SKM-1 (cell line): ENCODE results near the gene ZFP36L1.

Experiments used
- DNase-seq: peaks from one replicate; lab custom pipeline; 2025; ENCODE audit not compliant: unreplicated experiment; lab: John Stamatoyannopoulos, UW

Gene ZFP36L1

DNA sequence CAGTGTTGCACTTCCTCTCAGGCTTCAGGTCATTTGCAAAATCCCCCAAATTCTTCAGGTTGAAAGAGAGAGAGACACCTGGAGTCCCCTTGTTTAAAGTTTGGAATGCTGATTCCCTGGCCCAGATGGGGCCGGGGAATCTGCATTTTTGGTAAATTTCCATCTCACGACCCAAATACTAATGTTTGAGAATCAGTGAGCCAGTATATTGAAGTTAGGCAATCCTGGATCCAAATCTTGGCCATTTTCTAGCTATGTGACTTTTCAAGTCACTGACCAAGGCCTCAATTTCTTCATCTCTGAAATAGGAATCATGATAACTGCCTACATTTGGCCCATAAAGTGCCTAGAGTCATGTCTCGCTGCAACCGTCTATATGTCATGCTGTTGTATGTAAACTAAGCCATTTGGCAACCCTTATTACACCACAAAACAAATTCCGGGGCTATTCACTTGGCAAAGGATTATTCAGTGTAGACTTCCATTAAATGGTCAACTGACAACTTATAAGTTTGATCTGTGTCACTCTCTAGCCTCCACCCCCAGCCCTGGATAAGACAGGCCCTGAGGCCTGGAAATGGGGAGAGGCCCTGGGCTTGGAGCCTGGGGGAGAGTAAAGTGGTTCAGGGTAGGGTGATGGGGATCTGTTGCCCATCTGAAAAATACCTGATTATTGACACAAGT is 3.7 kb upstream of the ZFP36L1 start:
- DNase-seq, result no peak

DNA sequence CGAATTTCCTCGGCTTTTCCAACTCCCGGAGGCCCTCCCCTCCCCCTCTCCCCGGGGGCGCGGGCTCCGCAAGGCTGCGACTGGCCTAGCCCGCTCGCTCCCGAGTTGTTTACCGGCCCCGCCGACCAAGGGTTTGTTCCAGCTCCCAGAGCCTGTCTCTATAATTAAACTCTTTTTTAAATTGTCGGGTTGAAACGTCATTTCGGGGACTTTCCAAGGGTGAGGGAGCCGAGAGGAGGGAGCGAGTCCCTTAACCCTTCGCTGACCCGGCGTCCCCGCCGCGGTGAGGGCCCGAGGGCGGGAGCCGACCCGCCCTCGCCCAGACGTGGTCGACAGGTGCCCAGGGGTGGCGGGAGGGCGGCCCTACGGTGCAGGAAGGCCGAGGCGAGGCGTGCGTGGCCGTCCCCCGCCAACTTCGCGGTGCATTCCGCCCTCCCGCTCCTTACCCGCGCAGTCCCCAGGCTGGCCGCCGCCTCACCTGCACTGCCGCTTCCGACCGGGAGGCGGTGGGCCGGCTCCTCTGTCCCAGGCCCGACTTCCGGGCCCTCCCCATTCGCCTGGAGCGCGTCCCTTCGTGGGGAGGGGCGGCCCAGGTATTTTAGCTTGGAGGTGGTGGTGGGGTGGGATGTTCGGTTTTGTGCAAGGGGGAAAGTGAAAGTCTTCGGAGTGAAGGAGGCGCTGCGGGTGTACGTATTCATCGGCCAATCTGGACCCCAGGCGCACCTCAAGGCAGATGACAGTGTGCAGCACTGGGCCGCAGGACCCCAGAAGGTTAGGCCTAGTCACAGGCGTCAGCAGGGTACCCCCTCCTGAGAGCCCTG is 2.9 kb upstream of the ZFP36L1 start:
- no peak for DNase-seq

DNA sequence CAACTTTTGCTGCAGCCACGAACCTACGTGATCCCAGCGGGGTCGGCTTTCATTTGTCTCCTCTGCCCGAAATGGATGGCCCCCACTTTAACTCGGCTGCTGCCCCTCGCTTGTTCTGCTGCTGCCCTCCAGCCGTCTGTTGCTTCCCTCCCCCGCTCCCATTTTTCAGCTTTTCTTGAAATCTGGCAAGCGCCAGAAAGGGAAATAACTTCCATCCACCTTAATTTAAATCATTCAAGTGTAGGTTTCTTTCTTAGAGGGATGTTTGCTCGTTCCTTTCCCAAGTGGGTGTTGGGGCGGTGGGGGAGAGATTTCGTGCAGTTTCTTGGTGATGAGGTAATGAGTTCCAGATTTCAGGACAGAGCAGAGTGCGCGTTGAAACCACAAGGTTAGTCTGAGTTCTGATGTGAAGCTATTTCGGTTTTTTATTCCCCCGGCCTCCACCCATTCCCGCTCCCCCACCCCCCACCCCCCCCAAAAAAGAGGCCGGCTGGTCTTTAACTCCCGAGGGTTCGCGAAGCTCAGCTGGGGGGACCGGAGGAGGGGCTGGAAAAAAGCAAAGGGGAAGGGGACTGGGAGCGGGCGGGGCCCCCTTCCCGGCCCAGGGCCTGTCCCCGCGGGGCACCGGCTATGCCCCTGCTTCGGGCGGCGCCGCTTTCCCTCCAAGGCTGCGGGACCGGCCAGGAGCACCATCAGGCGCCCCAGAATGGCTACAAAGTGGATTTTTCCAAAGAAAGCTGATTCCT is 2.2 kb upstream of the ZFP36L1 start:
- no peak for DNase-seq

DNA sequence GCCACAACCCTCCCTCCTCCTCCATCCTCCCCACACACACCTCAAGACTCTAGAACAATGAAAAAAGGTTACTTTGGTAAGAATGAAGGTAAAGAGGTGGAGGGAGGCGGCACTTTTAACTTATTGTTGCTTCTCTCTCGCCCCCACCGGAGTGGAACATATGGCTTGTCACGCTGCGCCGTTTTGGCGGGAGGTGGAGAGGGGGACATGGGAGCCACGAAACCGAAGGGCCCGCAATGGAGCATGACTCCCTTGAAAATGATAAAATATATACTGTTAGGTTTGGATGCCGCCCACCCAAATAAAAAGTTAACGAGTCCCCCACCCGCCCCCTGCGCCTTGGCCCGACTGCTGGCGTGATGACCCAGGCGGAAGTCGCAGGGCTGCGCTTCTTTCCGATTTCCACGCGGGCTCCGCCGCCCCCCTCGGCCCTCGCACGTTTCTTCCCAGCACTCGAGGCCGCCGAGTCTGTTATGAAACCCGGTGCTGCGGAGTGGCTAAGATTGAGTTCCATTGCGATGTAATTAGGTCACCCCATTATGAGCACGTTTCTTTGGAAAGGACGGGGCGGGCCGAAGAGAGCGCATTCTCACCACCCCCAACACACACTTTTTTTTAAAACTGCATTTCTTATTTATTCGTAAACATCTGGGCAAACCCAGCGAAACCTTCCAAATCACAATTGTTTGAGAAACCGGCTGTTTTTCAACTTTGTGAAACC is 1.4 kb upstream of the ZFP36L1 start:
- no peak for DNase-seq

DNA sequence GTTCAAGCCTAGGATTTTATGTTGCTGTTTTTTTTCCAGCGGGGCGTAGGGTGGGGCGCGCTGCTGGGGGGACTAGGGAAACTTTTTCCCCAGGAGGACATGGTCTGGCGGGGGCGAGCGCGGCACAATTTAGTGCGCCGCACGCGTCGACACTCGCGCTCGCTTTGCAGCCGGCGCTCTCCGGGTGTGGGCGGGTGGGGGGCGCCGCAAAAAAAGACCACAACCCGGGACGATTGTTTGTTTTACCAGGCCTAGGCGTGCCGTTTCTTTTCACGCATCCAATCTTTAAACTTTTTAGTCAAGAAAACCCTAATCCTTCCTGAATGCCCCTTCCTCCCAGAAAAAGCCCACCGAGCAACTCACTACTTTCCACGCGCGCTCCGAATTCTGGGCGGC is 865 bp upstream of the ZFP36L1 start:
- no peak for DNase-seq

DNA sequence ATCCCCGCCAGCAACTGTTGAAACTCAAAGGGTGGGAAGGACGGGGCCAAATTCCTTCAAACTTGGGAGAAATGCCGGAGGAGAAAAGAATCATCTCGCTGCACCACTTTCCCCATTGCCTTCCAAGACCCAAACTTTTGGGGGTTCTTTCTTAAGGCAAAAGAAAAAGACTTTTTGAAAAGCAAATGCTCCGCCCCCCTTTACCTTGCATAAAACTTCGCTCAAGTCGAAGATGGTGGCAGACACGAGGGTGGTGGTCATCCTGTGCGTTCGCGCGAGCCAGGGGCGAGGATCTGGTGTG is 239 bp downstream of the ZFP36L1 start:
- DNase-seq, result no peak

DNA sequence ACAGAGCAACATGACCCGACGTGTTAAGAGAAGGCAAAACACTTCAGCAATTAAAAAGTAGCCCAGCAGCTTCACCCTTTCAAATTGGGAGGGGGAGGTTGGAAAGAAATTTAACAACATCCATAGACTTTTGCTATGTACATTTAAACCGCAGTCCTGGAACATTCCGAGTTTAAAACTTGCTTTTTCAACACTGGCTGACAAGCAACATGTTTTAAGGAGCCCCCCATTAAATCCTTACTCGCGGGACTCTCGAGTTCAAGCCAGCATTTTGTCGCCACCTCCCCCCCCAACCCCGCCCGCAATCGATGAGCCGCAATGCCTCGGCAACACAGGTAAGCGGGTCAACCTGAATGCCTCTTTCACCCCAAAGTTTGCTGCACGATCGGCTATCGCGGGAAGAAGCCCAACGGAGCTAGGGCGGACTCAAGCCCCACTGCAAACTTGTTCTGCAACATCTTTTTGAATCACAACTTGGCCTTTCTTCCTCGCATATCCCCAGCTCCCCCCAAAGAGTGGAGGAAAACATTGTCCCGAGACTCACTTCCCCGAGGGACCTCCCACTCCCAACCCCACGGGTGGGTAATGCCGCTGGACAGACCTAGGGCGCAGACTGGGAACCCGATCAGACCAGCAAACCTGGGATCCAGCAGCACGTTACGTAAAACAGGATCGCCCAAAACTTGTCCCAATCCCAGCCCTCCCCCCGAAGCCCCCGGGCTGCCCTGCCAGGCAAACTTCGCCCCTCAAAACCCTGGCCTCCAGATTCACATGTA is 777 bp downstream of the ZFP36L1 start:
- DNase-seq, result no peak

DNA sequence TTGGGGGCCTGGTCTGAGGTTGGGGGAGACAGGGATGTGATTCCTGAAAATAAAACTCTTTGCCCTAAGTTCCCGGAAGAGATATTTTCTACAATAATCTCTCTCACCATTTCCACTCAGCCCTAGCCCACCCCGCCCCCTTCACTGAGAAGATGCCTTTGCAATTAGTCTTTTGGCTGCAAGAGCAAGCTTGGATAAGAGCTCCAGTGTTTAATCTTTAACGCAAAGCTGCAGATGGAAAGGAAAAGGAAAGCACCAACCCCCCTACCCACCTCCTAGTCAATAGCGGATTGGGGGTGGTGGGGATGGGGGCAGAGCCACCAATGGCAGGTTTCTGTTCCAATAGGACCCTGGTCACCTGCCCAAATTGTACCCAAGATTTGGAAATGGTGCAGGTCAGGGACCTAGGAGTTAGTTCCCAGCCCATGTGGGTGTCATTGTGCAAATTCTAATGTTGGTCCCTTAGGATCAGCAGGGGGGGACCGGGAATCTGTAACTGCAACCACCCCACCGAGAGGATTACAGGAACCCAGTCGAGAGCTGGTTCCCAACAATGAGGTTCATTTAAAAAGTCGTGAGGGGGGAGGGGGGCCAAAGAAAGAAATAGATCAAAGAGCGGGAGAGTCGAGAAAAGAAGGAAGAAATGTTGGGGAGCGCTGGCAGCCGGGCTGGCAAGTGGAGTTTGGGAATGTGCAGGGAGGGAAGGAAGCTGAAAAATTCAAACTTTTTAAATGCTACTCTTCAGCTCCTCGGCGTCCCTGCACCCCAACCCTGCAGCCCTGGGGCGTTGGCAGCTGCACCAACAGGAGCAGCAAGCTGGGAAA is 1.6 kb downstream of the ZFP36L1 start:
- DNase-seq, result no peak

DNA sequence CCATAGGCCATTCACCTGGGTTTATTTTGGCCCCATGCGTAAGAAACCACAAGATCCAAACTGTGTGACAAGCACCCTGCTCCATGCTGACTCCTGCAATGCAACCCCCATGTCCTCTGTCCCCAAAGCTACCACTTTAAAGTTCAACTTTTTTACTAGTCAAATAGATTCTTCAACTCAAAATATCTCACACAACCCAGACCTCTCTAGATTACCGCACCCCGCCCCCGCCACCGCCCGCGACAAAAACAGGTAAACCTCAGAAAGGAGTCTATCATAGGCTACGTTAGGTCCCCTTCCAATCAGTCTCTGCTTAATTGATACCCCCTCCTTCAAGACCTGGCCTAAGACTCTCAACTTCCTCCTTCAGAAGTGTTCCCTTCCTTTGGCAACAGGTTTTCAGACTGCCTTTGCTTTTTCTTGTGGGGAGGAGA is 2.2 kb downstream of the ZFP36L1 start:
- DNase-seq, result no peak

DNA sequence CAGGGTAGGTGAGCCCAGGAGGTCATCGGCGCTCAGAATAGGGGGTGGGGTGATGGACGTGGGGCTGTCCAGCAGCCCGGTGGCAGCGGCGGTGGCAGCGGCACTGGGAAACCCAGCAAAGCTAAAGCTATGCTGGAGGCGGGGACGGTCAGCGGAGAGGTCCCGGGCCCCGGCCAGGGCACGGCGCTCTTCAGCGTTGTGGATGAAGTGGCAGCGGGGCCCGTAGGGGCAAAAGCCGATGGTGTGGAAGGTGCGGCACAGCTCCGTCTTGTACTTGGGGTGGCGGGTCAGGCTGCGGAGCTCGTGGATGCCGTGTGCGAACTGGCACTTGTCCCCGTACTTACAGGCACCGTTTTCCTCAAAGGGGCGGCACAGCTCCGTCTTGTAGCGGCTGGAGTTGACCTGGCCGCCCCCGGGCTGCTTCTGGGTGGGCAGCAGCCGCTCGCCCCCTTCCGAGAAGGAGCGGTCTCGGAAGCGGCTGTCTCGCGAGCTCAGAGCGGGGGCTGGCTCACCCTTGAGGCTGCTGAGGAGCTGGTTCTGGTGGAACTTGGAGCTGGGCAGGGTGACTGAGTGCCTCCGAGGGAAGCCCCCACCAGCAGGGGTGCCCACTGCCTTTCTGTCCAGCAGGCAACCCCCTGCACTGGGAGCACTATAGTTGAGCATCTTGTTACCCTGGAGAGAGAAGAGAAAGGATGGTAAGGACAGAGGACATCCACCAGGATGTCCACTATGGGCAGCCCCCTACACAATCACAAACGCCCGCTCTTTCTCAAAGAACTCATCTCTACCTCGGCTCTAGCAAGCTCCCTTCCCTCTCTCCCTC is 2.8 kb downstream of the ZFP36L1 start:
- DNase-seq, result no peak

DNA sequence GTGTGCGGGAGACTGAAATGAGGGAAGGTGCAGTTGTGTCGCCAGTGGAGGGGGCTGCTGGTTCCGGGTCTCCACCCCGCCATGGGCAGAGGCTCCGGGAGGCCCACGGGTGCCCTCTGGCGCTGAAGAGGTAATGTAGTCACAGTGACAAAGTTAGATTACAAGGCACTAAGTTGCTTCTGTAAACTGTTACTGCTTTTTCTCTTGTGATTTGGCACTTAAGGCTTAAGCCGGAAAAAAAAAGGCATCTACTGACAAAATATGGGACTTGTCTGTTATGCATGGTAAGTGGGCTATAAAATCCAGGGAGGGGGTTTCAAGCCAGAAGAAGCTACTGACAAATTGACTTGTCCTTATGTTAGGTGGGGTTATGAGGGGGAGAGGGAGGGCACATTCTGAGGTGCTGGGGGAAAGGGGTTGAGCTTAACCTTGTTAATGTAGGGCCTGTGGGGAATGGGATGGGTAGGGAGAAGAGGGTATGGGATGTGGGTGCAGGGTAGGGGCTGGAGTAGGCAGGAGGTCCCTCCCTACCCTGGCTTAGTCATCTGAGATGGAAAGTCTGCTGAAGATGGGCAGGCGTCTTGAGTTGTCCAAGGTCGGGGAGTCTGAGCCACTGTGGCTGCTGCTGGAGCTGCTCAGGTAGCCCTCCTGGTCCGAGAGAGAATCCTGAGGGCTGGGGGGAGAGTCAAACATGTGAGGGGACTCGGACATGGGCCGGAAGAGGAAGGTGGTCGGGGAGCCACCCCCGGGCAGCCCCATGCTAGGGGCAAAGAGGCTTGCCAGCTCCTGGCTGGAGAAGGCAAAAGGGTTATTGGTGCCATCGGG is 3.7 kb downstream of the ZFP36L1 start:
- DNase-seq, result peak; percentile 20

DNA sequence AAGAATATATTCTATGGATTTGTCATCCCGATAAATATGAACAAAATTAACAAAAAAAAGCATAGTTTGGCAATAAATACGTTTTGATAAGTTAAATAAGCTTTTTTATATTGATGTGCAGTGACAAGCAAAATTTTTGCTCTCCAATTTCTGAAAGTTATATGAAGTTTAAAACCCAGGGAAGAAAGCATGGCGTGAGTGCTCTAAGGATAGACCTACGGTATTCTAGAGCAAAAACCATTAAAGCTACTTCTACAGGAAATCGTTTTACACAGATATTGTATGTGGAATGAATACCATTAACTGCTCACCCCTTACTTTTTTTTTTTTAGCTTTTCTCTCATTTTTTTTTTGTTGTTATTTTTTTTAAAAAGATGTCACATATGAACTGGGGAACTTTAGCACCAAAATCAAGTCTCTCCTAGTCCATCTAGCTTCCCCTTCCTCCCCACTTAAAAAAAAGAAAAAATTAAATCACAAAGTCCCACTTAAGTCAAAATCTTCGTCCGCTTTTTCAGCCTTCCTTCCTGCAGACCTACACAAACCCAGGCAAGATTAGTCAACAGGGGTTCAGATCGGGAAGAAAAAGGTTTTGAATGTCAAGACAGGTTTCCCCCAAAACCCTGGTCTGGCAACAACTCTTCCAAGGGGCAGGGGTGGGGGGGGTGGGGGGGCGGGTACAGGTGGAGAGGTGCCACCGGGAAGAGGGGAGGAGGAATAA is 4.4 kb downstream of the ZFP36L1 start:
- DNase-seq, result no peak

DNA sequence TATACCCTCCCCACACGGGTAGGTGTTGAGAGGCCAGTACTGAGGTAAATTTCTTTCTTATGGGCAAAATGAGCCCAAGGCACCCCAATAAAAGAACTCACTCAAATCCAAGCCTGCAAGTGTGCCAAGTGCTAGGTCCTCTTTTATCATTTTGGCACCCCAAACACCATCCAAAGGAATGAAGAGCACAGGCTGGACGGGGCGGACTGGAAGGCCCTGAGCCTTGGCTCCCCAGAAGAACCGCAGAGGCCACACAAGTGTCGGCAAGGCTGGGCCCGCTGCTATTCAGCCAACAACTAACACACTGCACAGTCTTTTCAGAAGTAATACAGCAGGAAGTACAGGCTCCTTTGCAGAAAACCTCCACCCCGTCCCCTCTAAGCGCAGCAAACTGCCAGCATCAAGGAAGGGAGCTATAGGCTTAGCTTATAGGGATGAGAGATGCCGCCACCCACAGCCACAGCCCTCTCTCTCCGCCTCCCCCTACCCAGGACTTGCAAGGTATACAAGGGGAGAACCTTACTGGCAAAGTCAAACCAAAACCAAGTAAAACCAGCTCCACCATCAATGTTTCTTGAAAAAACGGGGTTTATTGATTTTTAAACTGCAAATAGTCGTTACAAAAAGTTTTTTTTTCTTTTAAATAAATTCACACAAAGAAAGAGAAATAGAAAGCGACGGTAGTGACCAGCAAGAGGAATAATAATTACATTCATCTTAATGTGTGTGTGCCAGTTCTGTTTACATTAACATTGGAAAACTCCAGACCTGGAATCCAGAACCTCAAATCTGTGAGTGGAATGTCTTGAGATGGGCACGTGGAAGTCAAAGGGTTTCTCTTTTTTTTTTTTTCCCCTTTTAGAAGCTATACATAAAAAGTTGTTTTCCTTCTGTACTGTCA is 5.5 kb downstream of the ZFP36L1 start:
- no peak for DNase-seq

DNA sequence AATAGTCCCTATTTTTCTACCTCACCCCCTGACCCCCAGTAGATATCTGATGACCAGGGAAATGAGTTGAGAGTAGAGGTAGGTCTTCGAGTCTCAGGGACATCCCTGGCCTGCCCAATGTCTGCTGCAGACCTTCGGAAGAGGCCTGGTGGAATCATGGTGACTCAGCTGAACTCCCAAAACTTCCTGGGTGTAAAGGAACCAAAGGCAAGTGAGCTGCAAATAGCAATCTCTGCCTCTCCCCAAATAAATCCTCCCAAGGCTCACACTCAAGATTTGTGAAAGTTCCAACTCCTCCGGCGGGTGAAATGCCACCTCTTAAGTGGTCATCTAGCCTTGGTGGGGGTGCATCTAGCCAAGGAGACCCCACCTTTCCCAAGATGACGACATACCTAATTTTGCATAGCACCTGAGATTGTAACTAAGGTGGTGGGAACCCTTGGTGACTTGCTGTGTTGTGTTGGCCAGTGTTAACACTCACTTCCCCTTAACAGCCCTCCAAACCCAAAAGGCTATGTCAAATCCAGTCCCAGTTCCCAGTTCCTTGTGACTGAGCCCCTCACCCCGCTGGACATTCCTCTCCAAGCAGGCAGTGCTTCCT is 6.3 kb downstream of the ZFP36L1 start:
- DNase-seq, result no peak

DNA sequence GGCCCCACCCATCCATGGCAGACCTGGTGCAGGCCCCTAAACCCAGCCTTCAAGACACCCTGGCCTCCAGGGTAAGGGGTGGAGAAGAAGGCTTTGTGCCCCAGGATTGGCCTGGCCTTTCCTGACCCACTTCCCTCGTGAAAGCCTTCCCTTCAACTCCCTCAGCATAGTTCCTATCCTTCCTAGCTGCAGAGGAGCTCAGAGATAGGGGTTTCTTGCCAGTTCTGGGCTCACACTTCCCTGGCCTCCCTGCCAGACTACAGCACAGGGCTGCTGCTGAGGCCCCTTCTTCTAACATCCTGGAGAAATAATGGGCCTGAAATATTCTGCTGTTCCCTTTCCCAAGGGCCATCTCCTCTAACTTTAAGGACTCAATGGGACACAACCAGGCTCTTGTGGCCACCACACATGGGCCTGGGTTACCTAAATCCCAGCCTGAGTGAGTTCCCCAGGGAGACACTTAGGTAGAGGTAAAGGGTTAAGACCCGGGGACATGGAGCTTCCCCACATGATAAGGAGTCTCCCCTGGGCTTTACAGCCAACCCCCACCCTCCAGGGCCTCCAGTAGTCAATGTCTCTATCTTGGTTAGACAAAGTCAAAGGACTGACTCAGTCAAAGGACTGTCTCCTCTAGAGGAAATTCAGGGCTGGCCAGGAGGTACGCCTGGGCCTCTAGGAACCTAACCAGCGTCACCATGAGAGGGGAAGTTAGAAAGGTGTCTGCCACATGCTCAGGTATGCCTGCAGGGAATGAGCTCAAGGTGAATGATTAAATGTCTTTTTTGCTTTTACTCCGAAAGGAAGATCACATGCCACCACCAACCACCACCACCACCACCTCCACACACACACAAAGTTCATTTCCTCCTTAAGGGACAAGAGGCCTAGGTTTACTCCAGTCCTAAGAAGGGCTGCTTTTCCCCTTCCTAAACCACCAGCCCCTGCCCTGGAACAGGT is 7.1 kb downstream of the ZFP36L1 start:
- no peak for DNase-seq
